HepG2 (cell line): ENCODE measurements around the gene MYO9A. TPM values are rescaled to one million over a fixed set of nuclear protein-coding genes. Genes with fewer than 3 reads are reported as not detected.

ENCODE experiments used
- ATAC-seq: fragments of 200-7000 bp; cut with Tn5 transposase; 3 replicates; pipeline ENCODE4 v1.9.1; 2020; ENCODE audit warnings: mild to moderate bottlenecking, moderate library complexity
- BruUV-seq: library from RNA; stranded (reverse); fragments of 400-500 nt; replicated peaks from 2 replicates; lab custom pipeline; 2021; lab: Mats Ljungman, UMichigan
- CTCF ChIA-PET: fragments of 300-600 bp; formaldehyde crosslinking; extraction: SDS; loops from one replicate; lab custom pipeline; 2021; ENCODE audit warnings: low total read pairs, inconsistent platforms, low intra/inter-chr PET ratio; lab: Yijun Ruan, JAX
- POLR2A ChIA-PET: fragments of 350-600 bp; sonication (Branson Sonifier 250); formaldehyde crosslinking; loops from one replicate; lab custom pipeline; 2020; ENCODE audit warnings: antibody characterized with exemption, inconsistent platforms; lab: Yijun Ruan, JAX
- DNase-seq: peaks from one replicate; pipeline ENCODE4 v3.0.0-alpha.2; 2015; ENCODE audit warnings: low spot score
- FAIRE-seq: peaks from 3 replicates; lab custom pipeline; 2011; peaks lifted over from hg19 to GRCh38; lab: Jason Lieb, UNC
- H2AFZ ChIP-seq: one replicate; pipeline ENCODE4 v1.6.1; 2011; ENCODE audit warnings: low read length, inconsistent platforms
- H3K27ac ChIP-seq: fragments of 300-600 bp; 3 replicates; pipeline ENCODE4 v1.8.0; 2011; ENCODE audit warnings: mixed run types, mild to moderate bottlenecking, mixed read lengths, low read length, inconsistent platforms; ENCODE audit not compliant: insufficient read depth; ENCODE audit errors: extremely low read length
- H3K27me3 ChIP-seq, 2 experiments: fragments of 200-600 bp in 1 of 2; 2 replicates in 1 of 2; 3 replicates in 1 of 2; pipeline versions ENCODE4 v1.6.0 to v1.8.0; 2011; ENCODE audit warnings: low read length in 2 of 2, mild to moderate bottlenecking in 2 of 2, moderate library complexity in 2 of 2, inconsistent platforms in 1 of 2; ENCODE audit not compliant: insufficient read depth in 2 of 2, control insufficient read depth in 1 of 2
- H3K36me3 ChIP-seq, 2 experiments: fragments of 200-600 bp in 1 of 2; replicated peaks in 1 of 2; 2 replicates in 1 of 2; 3 replicates in 1 of 2; pipeline versions ENCODE4 v1.5.1 to v1.8.0; 2011; ENCODE audit warnings: low read length in 2 of 2, inconsistent platforms in 1 of 2; ENCODE audit not compliant: insufficient read depth in 2 of 2, control insufficient read depth in 1 of 2
- H3K4me1 ChIP-seq: 2 replicates; pipeline ENCODE4 v1.5.1; 2012; ENCODE audit warnings: low read length, inconsistent platforms; ENCODE audit not compliant: insufficient read depth
- H3K4me2 ChIP-seq: 2 replicates; pipeline ENCODE4 v1.6.0; 2011; ENCODE audit warnings: low read depth, low read length, inconsistent platforms
- H3K4me3 ChIP-seq, 3 experiments: fragments of 200-600 bp in 1 of 3; sonication (generic), shearing (Covaris generic) in 1 of 3; replicated peaks in 1 of 3; 2 replicates each; pipeline ENCODE4 v1.5.1; 2011 to 2016; ENCODE audit warnings: low read length in 3 of 3, inconsistent platforms in 2 of 3, low read depth in 2 of 3, mild to moderate bottlenecking in 2 of 3, control low read depth in 1 of 3, mixed read lengths in 1 of 3; ENCODE audit not compliant: insufficient read depth in 1 of 3
- H3K79me2 ChIP-seq: one replicate; pipeline ENCODE4 v1.6.1; 2011; ENCODE audit warnings: low read length, inconsistent platforms; ENCODE audit not compliant: insufficient read depth
- H3K9ac ChIP-seq: 2 replicates; pipeline ENCODE4 v1.6.0; 2011; ENCODE audit warnings: mild to moderate bottlenecking, low read depth, low read length, inconsistent platforms; ENCODE audit not compliant: insufficient read depth
- H3K9me3 ChIP-seq: 2 replicates; pipeline ENCODE4 v1.5.1; 2012; ENCODE audit warnings: mild to moderate bottlenecking, low read length
- H4K20me1 ChIP-seq: 2 replicates; pipeline ENCODE4 v1.6.0; 2011; ENCODE audit warnings: inconsistent platforms, mild to moderate bottlenecking, low read length, moderate library complexity; ENCODE audit not compliant: insufficient read depth
- ESRRA ChIP-seq: sonication (generic); formaldehyde crosslinking; IDR thresholded peaks from 2 replicates; pipeline ENCODE4 v1.5.1; 2020; ENCODE audit warnings: mild to moderate bottlenecking, low read depth, missing genetic modification reagents
- FOXM1 ChIP-seq: sonication (generic); formaldehyde crosslinking; IDR thresholded peaks from 2 replicates; pipeline ENCODE4 v1.5.0; 2020; ENCODE audit warnings: missing genetic modification reagents
- HDAC6 ChIP-seq: fragments of 200-600 bp; sonication (generic); IDR thresholded peaks from 2 replicates; pipeline ENCODE4 v1.7.0; 2017; ENCODE audit warnings: mild to moderate bottlenecking, antibody characterized with exemption, low read length, low read depth
- MBD4 ChIP-seq: IDR thresholded peaks from 2 replicates; pipeline ENCODE4 v1.6.1; 2012; ENCODE audit warnings: low read length, inconsistent platforms, borderline replicate concordance
- MIER3 ChIP-seq: IDR thresholded peaks from 2 replicates; pipeline ENCODE4 v1.6.1; 2016; ENCODE audit warnings: missing compliant biosample characterization, borderline replicate concordance
- MTF2 ChIP-seq: sonication (generic); formaldehyde crosslinking; IDR thresholded peaks from 2 replicates; pipeline ENCODE4 v1.5.0; 2020; ENCODE audit warnings: missing genetic modification reagents, borderline replicate concordance
- NFYB ChIP-seq: sonication (generic); formaldehyde crosslinking; IDR thresholded peaks from 2 replicates; pipeline ENCODE4 v1.4.0; 2020; ENCODE audit warnings: missing genetic modification reagents
- SALL2 ChIP-seq: sonication (generic); formaldehyde crosslinking; IDR thresholded peaks from 2 replicates; pipeline ENCODE4 v1.8.1; 2023; ENCODE audit warnings: mild to moderate bottlenecking, missing genetic modification reagents, inconsistent platforms
- ZFP37 ChIP-seq: sonication (generic); formaldehyde crosslinking; IDR thresholded peaks from 2 replicates; pipeline ENCODE4 v1.4.0; 2020; ENCODE audit warnings: missing genetic modification reagents, borderline replicate concordance
- ZSCAN12 ChIP-seq: sonication (generic); formaldehyde crosslinking; IDR thresholded peaks from 2 replicates; pipeline ENCODE4 v1.9.0; 2021; ENCODE audit warnings: mild to moderate bottlenecking, missing genetic modification reagents
- WGBS: methylation state at CpG from one replicate; pipeline ENCODE4 v1.1.6; 2017; ENCODE audit warnings: low lambda C conversion rate; 5-methylcytosine and 5-hydroxymethylcytosine counted together
- in situ Hi-C: cut with HindIII; loops from 2 replicates; pipeline ENCODE4 v1.10.0; 2017; ENCODE audit warnings: low pct_unique_long_range_greater_than_20kb; ENCODE audit not compliant: extremely low pct_ligation_motif_present
- intact Hi-C: fragments of 100-400 bp; cut with micrococcal nuclease; formaldehyde crosslinking; loops from one replicate; pipeline ENCODE4 v1.10.0; 2022; ENCODE audit not compliant: unreplicated experiment
- polyA plus RNA-seq, 8 experiments: library from polyadenylated mRNA; depleted of rRNA in 3 of 8; stranded (reverse) in 7 of 8; unstranded in 1 of 8; fragments of >200 nt; fragmentation: Illumina TruSeq in 4 of 8; extraction: Trizol in 4 of 8; gene quantifications; 2 replicates each; pipeline versions ENCODE4 v1.2.1 to v1.2.3, GENCODE V29; 2011 to 2016; ENCODE audit warnings: low read depth in 4 of 8, missing spikeins in 1 of 8, mixed read lengths in 1 of 8; ENCODE audit not compliant: insufficient read depth in 1 of 8
- total RNA-seq, 5 experiments: library from RNA; depleted of rRNA; stranded (reverse); fragments of >200 nt; fragmentation: Illumina TruSeq; extraction: Trizol; gene quantifications; 2 replicates each; pipeline ENCODE4 v1.2.3, GENCODE V29; 2016; ENCODE audit warnings: low read depth in 1 of 5
- TF ChIP-seq, protein P1 (sequence below): sonication (generic); formaldehyde crosslinking; IDR thresholded peaks from 2 replicates; pipeline ENCODE4 v1.4.0; 2020; ENCODE audit warnings: mild to moderate bottlenecking, missing genetic modification reagents
- TF ChIP-seq, protein P2 (sequence below): sonication (generic); formaldehyde crosslinking; IDR thresholded peaks from 2 replicates; pipeline ENCODE4 v1.5.0; 2020; ENCODE audit warnings: missing genetic modification reagents
- TF ChIP-seq, protein P3 (sequence below): sonication (generic); formaldehyde crosslinking; IDR thresholded peaks from 2 replicates; pipeline ENCODE4 v1.5.0; 2020; ENCODE audit warnings: mild to moderate bottlenecking, missing genetic modification reagents, borderline replicate concordance
- TF ChIP-seq, protein P4 (sequence below): sonication (generic); formaldehyde crosslinking; IDR thresholded peaks from 2 replicates; pipeline ENCODE4 v1.5.1; 2020; ENCODE audit warnings: missing genetic modification reagents, mild to moderate bottlenecking, borderline replicate concordance

The MYO9A gene
- total and polyA plus RNA-seq, 2 of the 13 experiments (the other 11 are each of a cell fraction or from before 2014, with no cell fraction given) = 4.8 to 15.3 TPM

DNA sequence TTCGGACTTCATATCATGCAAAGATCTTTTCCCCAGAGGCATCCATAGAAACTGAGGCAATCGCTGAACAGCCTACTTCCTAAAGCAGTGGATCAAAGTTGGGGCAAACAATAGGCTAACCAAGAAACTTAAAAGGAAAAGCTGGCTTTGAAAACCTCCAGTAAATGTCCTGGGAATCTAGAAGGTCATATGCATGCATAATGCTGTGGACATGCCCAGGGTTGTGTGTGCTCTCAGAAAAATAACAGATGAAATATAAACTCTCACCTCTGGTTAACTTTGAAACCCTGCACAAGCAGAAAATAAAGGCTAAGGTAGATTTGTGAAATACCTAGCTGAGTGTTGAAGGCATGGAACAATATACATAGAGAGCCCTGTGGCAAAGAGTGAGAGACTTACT lies 96.3 kb downstream of the MYO9A start:
- Histone ChIP-seq H2AFZ (no peak overlapping the region), H4K20me1 (no peaks in the 10 kb centered on the region), H3K9me3 (no peaks in the 10 kb centered on the region), H3K4me1 (no peaks in the 10 kb centered on the region), H3K27ac (no peak overlapping the region), H3K4me3 (no peak overlapping the region), H3K27me3 (no peaks in the 10 kb centered on the region), H3K4me2 (no peak overlapping the region), H3K79me2 (no peaks in the 10 kb centered on the region), H3K36me3 (no peaks in the 10 kb centered on the region; a peak in 1 of 5 replicates), H3K9ac (no peak overlapping the region)
- FAIRE-seq (no peak), ATAC-seq (no peak), DNase-seq (no peak)
- TF ChIP-seq, protein P1, sequence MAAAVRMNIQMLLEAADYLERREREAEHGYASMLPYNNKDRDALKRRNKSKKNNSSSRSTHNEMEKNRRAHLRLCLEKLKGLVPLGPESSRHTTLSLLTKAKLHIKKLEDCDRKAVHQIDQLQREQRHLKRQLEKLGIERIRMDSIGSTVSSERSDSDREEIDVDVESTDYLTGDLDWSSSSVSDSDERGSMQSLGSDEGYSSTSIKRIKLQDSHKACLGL = no peak
- no peak for TF ChIP-seq ESRRA
- TF ChIP-seq, protein P2, sequence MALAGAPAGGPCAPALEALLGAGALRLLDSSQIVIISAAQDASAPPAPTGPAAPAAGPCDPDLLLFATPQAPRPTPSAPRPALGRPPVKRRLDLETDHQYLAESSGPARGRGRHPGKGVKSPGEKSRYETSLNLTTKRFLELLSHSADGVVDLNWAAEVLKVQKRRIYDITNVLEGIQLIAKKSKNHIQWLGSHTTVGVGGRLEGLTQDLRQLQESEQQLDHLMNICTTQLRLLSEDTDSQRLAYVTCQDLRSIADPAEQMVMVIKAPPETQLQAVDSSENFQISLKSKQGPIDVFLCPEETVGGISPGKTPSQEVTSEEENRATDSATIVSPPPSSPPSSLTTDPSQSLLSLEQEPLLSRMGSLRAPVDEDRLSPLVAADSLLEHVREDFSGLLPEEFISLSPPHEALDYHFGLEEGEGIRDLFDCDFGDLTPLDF (CRISPR knock-in tag) = no peak
- no peak for TF ChIP-seq ZFP37 (CRISPR knock-in tag)
- intact Hi-C loops (no loop called here), in situ Hi-C loops (no loop called here)
- no TSS peak for BruUV-seq
- CTCF ChIA-PET = no interaction called here
- POLR2A ChIA-PET = no interaction called here
- 91% methylated on average over 2 of the region's 2 CpGs for WGBS

DNA sequence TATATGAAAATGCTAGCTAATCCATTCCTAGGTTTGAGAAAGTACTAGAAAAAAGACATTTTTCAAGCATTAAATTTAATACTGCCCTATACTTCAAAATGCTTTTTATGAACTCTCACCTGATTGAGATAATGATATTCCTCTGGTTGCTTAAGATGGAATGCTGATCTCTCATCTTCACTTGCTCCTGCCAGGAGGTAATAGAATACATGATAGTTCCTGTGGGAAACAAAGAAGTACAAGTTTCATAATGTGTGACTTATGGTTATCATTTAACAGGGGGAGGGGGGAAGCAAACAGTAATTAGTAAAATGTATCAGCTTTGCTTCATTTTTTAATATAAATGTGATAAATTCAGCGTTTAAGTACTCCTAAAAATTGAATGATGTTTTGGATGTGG lies 97.2 kb downstream of the MYO9A start:
- BruUV-seq = no TSS peak
- no peak overlapping the region for H2AFZ ChIP-seq
- H3K4me3 ChIP-seq = no peak overlapping the region
- H3K4me1 ChIP-seq = no peaks in the 10 kb centered on the region
- TF ChIP-seq, protein P3, sequence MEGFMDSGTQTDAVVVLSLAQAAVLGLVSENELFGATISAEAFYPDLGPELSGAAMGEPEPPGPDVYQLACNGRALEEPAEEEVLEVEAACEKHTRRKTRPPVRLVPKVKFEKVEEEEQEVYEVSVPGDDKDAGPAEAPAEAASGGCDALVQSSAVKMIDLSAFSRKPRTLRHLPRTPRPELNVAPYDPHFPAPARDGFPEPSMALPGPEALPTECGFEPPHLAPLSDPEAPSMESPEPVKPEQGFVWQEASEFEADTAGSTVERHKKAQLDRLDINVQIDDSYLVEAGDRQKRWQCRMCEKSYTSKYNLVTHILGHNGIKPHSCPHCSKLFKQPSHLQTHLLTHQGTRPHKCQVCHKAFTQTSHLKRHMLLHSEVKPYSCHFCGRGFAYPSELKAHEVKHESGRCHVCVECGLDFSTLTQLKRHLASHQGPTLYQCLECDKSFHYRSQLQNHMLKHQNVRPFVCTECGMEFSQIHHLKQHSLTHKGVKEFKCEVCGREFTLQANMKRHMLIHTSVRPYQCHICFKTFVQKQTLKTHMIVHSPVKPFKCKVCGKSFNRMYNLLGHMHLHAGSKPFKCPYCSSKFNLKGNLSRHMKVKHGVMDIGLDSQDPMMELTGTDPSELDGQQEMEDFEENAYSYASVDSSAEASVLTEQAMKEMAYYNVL (CRISPR knock-in tag) = no peak
- TF ChIP-seq SALL2 (no peak), HDAC6 (no peak), NFYB (CRISPR knock-in tag) (no peak), MTF2 (CRISPR knock-in tag) (no peak), MBD4 (no peak), MIER3 (CRISPR knock-in tag) (no peak), FOXM1 (CRISPR knock-in tag) (no peak), ZSCAN12 (CRISPR knock-in tag) (no peak)
- TF ChIP-seq, protein P4, sequence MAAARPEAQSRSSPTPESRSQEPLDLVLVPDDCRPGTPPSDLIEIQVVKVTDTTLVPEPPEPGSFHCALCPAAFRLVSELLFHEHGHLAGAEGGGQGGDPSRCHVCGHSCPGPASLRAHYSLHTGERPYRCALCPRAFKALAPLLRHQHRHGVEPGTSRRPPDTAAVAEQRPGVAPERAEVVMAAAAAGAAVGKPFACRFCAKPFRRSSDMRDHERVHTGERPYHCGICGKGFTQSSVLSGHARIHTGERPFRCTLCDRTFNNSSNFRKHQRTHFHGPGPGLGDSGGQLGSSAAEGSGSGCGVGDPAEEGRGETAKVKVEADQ (CRISPR knock-in tag) = no peak
- no peaks in the 10 kb centered on the region for H3K27me3 ChIP-seq
- DNase-seq (no peak), FAIRE-seq (no peak), ATAC-seq (no peak)
- H3K4me2 ChIP-seq = no peak overlapping the region
- no peak overlapping the region for H3K9ac ChIP-seq
- WGBS = 69% methylated on average over 1 of the region's 1 CpG
- H4K20me1 ChIP-seq = no peaks in the 10 kb centered on the region
- no peaks in the 10 kb centered on the region for H3K9me3 ChIP-seq
- no peak overlapping the region for H3K27ac ChIP-seq
- in situ Hi-C loops = no loop called here
- intact Hi-C loops = no loop called here
- ChIA-PET POLR2A (no interaction called here), CTCF (no interaction called here)
- H3K79me2 ChIP-seq = no peaks in the 10 kb centered on the region
- no peaks in the 10 kb centered on the region; a peak in 1 of 5 replicates for H3K36me3 ChIP-seq
